ENCODE measurements around the gene NCKAP5. TPM values are rescaled to one million over a fixed set of nuclear protein-coding genes. Genes with fewer than 3 reads are reported as not detected.

NCKAP5 gene
- total RNA-seq, 2 donors from 2014 or later, result 2.0 to 7.1 TPM

DNA sequence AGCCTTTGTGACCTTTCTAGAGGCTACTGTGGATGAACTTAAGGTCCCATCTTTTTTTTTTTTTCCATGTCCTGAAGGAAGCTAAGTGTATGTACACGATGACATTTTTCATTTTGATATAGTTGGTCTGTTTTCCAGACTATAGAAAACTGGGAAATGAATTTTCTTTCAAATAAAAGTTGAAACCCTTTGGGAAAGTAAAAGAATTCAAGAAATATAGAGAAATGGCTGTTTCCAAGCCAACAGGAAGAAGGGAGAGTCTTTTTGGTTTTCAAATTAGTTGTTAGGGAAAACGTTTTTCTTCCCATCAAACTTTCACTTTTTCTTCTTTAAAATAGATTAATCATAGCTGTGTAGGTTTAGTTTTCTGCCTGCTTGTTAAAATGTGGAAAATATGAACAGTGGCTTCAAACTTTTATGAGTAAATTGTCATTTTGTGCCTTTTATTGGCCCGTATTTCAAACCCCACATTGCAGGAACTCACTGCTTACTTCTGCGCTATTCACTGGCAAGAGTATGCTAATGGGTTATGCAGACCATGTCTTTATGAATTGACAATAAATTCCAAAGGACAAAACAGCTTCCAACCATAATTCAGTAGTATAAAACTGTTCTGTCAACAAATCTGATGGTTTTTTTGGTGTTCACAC is 870.6 kb downstream of the NCKAP5 start:
- no peak overlapping the region for H3K4me3 ChIP-seq
- no peaks in the 10 kb centered on the region for H3K4me1 ChIP-seq (replicated peaks)
- no peak overlapping the region for H3K27ac ChIP-seq
- intact Hi-C loops (cut with DNase I), result no loop called here
- no peak for DNase-seq (ENCODE audit: low spot score)
- TF ChIP-seq, protein P1, sequence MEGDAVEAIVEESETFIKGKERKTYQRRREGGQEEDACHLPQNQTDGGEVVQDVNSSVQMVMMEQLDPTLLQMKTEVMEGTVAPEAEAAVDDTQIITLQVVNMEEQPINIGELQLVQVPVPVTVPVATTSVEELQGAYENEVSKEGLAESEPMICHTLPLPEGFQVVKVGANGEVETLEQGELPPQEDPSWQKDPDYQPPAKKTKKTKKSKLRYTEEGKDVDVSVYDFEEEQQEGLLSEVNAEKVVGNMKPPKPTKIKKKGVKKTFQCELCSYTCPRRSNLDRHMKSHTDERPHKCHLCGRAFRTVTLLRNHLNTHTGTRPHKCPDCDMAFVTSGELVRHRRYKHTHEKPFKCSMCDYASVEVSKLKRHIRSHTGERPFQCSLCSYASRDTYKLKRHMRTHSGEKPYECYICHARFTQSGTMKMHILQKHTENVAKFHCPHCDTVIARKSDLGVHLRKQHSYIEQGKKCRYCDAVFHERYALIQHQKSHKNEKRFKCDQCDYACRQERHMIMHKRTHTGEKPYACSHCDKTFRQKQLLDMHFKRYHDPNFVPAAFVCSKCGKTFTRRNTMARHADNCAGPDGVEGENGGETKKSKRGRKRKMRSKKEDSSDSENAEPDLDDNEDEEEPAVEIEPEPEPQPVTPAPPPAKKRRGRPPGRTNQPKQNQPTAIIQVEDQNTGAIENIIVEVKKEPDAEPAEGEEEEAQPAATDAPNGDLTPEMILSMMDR (IDR thresholded peaks at IDR 0.05), result no peak
- TF ChIP-seq POLR2AphosphoS5 (IDR thresholded peaks at IDR 0.05) (no peak), POLR2A (IDR thresholded peaks at IDR 0.05) (no peak)
- no peaks in the 10 kb centered on the region for H3K9me3 ChIP-seq
- 39% methylated on average over 4 of the region's 4 CpGs for WGBS
- H3K27me3 ChIP-seq (replicated peaks; ENCODE audit: insufficient read depth), result no peaks in the 10 kb centered on the region
- H3K36me3 ChIP-seq, result no peaks in the 10 kb centered on the region

DNA sequence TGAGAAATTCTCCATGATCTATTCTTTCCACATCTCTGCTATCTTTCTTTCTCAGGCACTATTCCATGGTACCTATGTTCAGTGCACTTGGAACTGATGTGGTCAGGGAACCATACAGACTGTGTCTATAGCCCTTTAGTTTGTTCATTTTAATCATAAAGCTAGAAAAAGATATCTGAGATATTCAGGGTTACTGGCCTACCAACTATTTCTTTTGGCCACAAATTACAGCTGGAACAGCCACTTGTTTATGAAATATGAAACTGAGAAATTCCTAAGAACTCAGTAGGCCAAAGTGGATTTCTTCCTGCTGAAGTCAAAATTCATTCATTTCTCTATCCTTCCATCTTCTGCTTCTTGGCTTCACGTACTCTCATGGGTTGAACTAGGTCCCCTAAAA is 875.4 kb downstream of the NCKAP5 start:
- no peaks in the 10 kb centered on the region for H3K9me3 ChIP-seq
- no peak for DNase-seq (ENCODE audit: low spot score)
- no peaks in the 10 kb centered on the region for H3K36me3 ChIP-seq
- no peaks in the 10 kb centered on the region for H3K27me3 ChIP-seq (replicated peaks; ENCODE audit: insufficient read depth)
- TF ChIP-seq, protein P1 (IDR thresholded peaks at IDR 0.05), result no peak
- no peak for TF ChIP-seq POLR2AphosphoS5 (IDR thresholded peaks at IDR 0.05)
- no peak for TF ChIP-seq POLR2A (IDR thresholded peaks at IDR 0.05)
- WGBS, result 68% methylated on average over 1 of the region's 1 CpG
- H3K4me3 ChIP-seq, result no peak overlapping the region
- intact Hi-C loops (cut with DNase I), result no loop called here
- no peaks in the 10 kb centered on the region for H3K4me1 ChIP-seq (replicated peaks)
- H3K27ac ChIP-seq, result no peak overlapping the region

DNA sequence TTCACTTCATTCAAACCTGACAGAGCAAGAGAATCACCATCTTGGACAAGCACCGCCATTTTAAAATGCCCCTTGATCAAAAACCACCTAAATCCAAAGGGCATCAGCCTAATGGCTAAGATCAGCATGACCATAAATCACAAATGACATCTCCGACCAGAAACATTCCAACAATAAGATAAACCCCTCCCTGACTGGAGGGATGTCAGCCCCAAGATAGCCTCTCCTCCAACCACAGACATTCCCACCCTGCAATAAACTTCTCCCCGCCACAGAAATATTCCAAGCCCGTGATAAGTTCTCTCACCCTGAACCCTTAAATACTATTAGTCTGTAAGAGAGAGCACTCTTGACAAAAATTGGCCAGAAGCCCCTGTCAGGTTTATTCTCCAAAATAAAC is 876.7 kb downstream of the NCKAP5 start:
- no peaks in the 10 kb centered on the region for H3K36me3 ChIP-seq
- H3K27me3 ChIP-seq (replicated peaks; ENCODE audit: insufficient read depth), result no peaks in the 10 kb centered on the region
- no peak for DNase-seq (ENCODE audit: low spot score)
- H3K9me3 ChIP-seq, result no peaks in the 10 kb centered on the region
- H3K4me3 ChIP-seq, result no peak overlapping the region
- WGBS, result 90% methylated on average over 4 of the region's 4 CpGs
- no peaks in the 10 kb centered on the region for H3K4me1 ChIP-seq (replicated peaks)
- intact Hi-C loops (cut with DNase I), result no loop called here
- TF ChIP-seq POLR2A (IDR thresholded peaks at IDR 0.05) (no peak), POLR2AphosphoS5 (IDR thresholded peaks at IDR 0.05) (no peak)
- TF ChIP-seq, protein P1 (IDR thresholded peaks at IDR 0.05), result no peak
- no peak overlapping the region for H3K27ac ChIP-seq

DNA sequence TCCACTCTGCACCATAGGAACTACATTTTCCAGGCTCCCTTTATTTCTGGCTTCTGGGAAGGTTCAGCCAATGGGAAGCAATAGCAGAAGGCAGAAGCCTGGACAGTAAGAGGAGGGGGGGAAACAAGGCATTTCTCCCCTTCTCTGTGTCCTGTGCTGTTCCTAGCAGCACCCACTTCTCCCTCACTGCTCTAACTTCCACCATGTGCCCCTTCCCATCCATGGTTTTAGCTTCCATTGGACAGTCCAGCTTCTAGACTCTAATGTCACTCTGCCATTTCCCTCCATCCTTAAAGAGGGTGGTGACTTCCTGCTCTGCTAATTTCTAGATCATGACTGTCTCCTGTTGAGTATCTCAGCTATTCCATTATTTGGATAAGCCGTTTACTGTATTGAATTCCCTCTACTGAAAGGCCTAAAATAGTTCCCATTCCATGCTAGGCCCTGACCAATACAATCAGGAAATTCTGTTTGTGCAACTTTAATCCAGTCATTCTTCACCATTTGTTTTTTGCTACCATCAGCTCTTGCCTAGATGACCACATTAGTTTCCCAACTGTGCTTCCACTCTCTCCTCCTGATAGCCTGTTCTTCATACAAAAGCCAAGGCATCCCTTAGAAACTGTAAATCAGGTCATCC is 877.5 kb downstream of the NCKAP5 start:
- H3K27me3 ChIP-seq (replicated peaks; ENCODE audit: insufficient read depth), result no peaks in the 10 kb centered on the region
- no peak overlapping the region for H3K4me3 ChIP-seq
- no peaks in the 10 kb centered on the region for H3K9me3 ChIP-seq
- TF ChIP-seq, protein P1 (IDR thresholded peaks at IDR 0.05), result no peak
- no peak for TF ChIP-seq POLR2AphosphoS5 (IDR thresholded peaks at IDR 0.05)
- TF ChIP-seq POLR2A (IDR thresholded peaks at IDR 0.05), result no peak
- DNase-seq (ENCODE audit: low spot score), result no peak
- H3K4me1 ChIP-seq (replicated peaks), result no peaks in the 10 kb centered on the region
- no peaks in the 10 kb centered on the region for H3K36me3 ChIP-seq
- 54% methylated on average over 1 of the region's 1 CpG for WGBS
- intact Hi-C loops (cut with DNase I), result no loop called here
- H3K27ac ChIP-seq, result no peak overlapping the region

DNA sequence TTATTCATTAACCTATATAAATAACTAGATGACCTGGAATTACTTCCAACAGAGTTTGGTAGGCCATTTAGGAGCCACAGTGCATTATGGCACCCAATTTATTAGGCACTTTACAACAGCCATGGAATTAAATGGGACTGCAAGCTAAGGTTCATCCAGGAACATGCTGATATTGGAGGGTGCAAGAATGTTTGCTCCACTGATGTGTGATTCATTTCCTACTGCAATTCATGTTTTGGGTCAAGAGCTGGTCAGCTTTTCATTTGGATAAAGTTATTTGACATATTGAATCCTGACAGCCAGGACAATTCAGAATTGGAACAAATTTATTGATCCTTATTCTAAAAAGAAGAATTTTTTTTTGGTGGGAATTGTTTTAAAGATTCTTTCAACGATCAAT is 886.5 kb downstream of the NCKAP5 start:
- no peaks in the 10 kb centered on the region for H3K4me1 ChIP-seq (replicated peaks)
- intact Hi-C loops (cut with DNase I), result no loop called here
- H3K9me3 ChIP-seq, result no peaks in the 10 kb centered on the region
- no peaks in the 10 kb centered on the region for H3K27me3 ChIP-seq (replicated peaks; ENCODE audit: insufficient read depth)
- no peak for DNase-seq (ENCODE audit: low spot score)
- WGBS, result 54% methylated on average over 1 of the region's 1 CpG
- no peak overlapping the region for H3K27ac ChIP-seq
- no peaks in the 10 kb centered on the region for H3K36me3 ChIP-seq
- TF ChIP-seq, protein P1 (IDR thresholded peaks at IDR 0.05), result no peak
- no peak for TF ChIP-seq POLR2AphosphoS5 (IDR thresholded peaks at IDR 0.05)
- no peak for TF ChIP-seq POLR2A (IDR thresholded peaks at IDR 0.05)
- H3K4me3 ChIP-seq, result no peak overlapping the region

Measured in prostate gland (tissue), 2 donors.